ENCODE data around the gene SHANK1.

Gene SHANK1

GRCh38 chr19:50695251-50696093, 24.1 kb downstream of the SHANK1 start (continued):
- no peak for TF ChIP-seq ZNF24 (tag by site-specific recombination; IDR thresholded peaks at IDR 0.05)

GRCh38 chr19:50694815-50695145, 24.8 kb downstream of the SHANK1 start:
- no peaks in the 10 kb centered on the region for H3K4me1 ChIP-seq (ENCODE audit: control insufficient read depth, insufficient read depth, low read length)
- TF ChIP-seq KLF8 (tag by site-specific recombination; IDR thresholded peaks at IDR 0.05), result no peak
- TF ChIP-seq ZNF701 (tag by site-specific recombination; IDR thresholded peaks at IDR 0.05), result no peak
- no peak for TF ChIP-seq ZNF324 (tag by site-specific recombination; IDR thresholded peaks at IDR 0.05)
- no peak overlapping the region for H3K27ac ChIP-seq (ENCODE audit: extremely low read depth, low read depth, low read length)
- ChIA-PET CTCF (interaction anchor here (1.4 kb wide), 1 partner anchor 9 kb away, joined by 3 read pairs; no protein-coding TSS in a partner anchor), POLR2A (no interaction called here)
- H3K9me3 ChIP-seq (ENCODE audit: control insufficient read depth, insufficient read depth, low read depth, low read length), result no peaks in the 10 kb centered on the region
- no peak overlapping the region for H3K4me3 ChIP-seq (ENCODE audit: low read depth, low read length)
- no peaks in the 10 kb centered on the region for H3K36me3 ChIP-seq (ENCODE audit: control insufficient read depth in 2 of 2, insufficient read depth in 1 of 2, low read length in 2 of 2)

GRCh38 chr19:50693064-50693975, 26.3 kb downstream of the SHANK1 start:
- POLR2A ChIA-PET, result no interaction called here
- CTCF ChIA-PET, result interaction anchor here (0.5 kb wide), 1 partner anchor 9 kb away, joined by 3 read pairs; no protein-coding TSS in a partner anchor
- H3K4me3 ChIP-seq (ENCODE audit: low read depth, low read length), result no peak overlapping the region

GRCh38 chr19:50690439-50690838, 29.2 kb downstream of the SHANK1 start:
- Histone ChIP-seq H3K4me1 (ENCODE audit: control insufficient read depth, insufficient read depth, low read length) (no peaks in the 10 kb centered on the region), H3K4me3 (ENCODE audit: low read depth, low read length) (no peak overlapping the region), H3K9me3 (ENCODE audit: control insufficient read depth, insufficient read depth, low read depth, low read length) (no peaks in the 10 kb centered on the region), H3K27ac (ENCODE audit: extremely low read depth, low read depth, low read length) (no peak overlapping the region), H3K36me3 (ENCODE audit: control insufficient read depth in 2 of 2, insufficient read depth in 1 of 2, low read length in 2 of 2) (no peaks in the 10 kb centered on the region)
- ChIA-PET POLR2A (interaction anchor here (0.6 kb wide), 1 partner anchor 32 kb away, joined by 3 read pairs; no protein-coding TSS in a partner anchor), CTCF (interaction anchor here (0.6 to 1.4 kb wide), 4 partner anchors 15 to 134 kb away, joined by 3 to 5 read pairs (median 3); no protein-coding TSS in a partner anchor)
- TF ChIP-seq ZSCAN23 (tag by site-specific recombination; IDR thresholded peaks at IDR 0.05) (no peak), ZNF221 (tag by site-specific recombination; IDR thresholded peaks at IDR 0.05; ENCODE audit: borderline replicate concordance) (no peak), ZNF626 (tag by site-specific recombination; IDR thresholded peaks at IDR 0.05) (no peak), MYNN (tag by site-specific recombination; IDR thresholded peaks at IDR 0.05; ENCODE audit: borderline replicate concordance) (no peak), ZNF843 (tag by site-specific recombination; IDR thresholded peaks at IDR 0.05) (no peak), SP2 (tag by site-specific recombination; IDR thresholded peaks at IDR 0.05) (no peak), SCRT2 (tag by site-specific recombination; IDR thresholded peaks at IDR 0.05) (peak; percentile 32), ZIC2 (tag by site-specific recombination; IDR thresholded peaks at IDR 0.05) (no peak), BCL11B (tag by site-specific recombination; IDR thresholded peaks at IDR 0.05; ENCODE audit: low read depth) (no peak)

More at GRCh38 chr19:50693064-50693975, 26.3 kb downstream of the SHANK1 start:
- no peak overlapping the region for H3K27ac ChIP-seq (ENCODE audit: extremely low read depth, low read depth, low read length)
- H3K9me3 ChIP-seq (ENCODE audit: control insufficient read depth, insufficient read depth, low read depth, low read length), result no peaks in the 10 kb centered on the region
- TF ChIP-seq ZNF488 (tag by site-specific recombination; IDR thresholded peaks at IDR 0.05) (no peak), ZNF792 (tag by site-specific recombination; IDR thresholded peaks at IDR 0.05) (no peak), ZIC2 (tag by site-specific recombination; IDR thresholded peaks at IDR 0.05) (peak; percentile 91), ZNF473 (tag by site-specific recombination; IDR thresholded peaks at IDR 0.05) (no peak), GLIS2 (tag by site-specific recombination; IDR thresholded peaks at IDR 0.05) (0 out of 2 replicates have a peak, but pooled peaks have one; percentile 18)
- H3K36me3 ChIP-seq (ENCODE audit: control insufficient read depth in 2 of 2, insufficient read depth in 1 of 2, low read length in 2 of 2), result no peaks in the 10 kb centered on the region
- no peaks in the 10 kb centered on the region for H3K4me1 ChIP-seq (ENCODE audit: control insufficient read depth, insufficient read depth, low read length)
